CD4-positive, alpha-beta T cell treated with Interleukin-17A for 1 hour (primary cell): ENCODE data around the gene TMEM40.
"Not testable (repeated sequence)": the region's sequence is repeated elsewhere in the genome, so short reads cannot be mapped to it uniquely, and the experiment has no call there.

ENCODE experiments used
- DNase-seq: peaks from one replicate; pipeline ENCODE4 v3.0.0-alpha.2; 2020

Gene TMEM40

DNA sequence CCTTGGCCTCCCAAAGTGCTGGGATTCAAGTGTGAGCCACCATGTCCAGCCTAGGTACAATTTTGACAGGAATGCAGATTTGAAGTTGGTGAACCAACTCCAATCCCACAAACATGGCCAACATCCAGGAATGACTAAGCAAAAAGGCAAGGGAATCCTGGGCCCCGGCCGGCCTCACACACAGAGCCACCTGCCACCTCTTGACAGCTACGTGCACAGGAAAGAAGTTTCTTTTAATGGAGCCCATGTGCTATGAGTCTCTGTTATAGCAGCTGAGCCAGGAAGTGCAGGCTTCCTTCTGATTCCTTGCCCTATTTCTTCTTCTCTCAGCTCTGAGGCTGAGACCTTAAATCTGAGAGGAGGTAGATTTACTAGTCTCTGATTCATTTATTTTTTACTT lies 8.8 kb downstream of the TMEM40 start:
- DNase-seq, result no peak

DNA sequence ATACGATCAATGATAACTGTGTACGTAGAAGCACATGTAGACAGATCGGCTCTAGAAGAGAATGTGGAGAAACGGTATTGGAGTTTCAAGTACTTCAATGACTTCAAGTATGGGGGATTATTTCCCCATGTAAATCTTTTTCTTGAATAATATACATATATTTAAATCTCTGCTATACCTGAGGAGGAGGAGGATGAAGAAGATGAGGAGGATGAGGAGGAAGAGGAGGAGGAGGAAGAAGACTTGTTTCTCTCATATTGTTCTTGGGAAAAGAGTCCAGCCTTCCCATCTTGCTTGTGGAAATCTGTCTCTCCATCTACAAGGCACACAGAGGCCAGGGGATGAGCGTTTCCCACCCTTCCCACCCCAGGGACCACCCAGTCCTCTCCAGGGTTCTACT lies 10.6 kb downstream of the TMEM40 start:
- no peak for DNase-seq

DNA sequence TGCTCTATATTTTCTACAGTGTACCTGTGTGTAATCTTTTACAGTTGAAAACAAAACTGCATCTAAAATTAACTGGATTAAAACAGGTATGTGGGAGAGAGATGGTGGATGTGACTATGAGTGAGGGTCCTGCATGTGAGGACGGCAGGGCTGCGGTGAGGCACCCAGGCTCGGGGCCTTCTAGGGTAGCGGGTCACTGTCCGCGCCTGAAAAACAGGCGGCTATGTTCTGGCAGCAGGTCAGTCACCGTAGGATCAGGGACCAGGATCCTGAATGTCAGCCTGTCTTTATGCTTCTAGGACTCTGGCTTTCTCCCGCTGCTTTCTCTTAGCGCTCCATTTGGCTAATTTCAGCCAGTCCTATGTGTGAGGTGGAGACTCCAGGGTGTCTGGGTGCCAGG lies 12.6 kb downstream of the TMEM40 start:
- no peak for DNase-seq

DNA sequence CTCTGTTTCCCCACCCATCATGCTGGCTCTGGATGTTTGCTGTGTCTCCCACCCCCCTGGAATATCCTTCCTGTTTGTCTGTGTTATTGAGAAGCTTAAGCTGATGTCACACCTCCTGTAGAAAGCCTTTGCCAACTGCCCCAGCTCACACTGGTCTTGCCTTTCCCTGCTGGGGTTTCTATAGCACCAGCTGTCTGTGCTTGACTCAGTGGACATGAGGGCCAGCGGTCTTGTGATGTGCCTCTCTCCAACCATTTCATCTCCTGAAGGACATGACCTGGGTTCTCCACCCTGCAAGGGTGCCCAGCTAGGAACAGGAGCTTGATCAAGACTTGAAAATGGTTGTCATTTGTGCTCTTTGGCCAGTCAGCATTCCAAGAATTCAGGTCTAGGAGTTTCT lies 14.7 kb downstream of the TMEM40 start:
- no peak for DNase-seq

DNA sequence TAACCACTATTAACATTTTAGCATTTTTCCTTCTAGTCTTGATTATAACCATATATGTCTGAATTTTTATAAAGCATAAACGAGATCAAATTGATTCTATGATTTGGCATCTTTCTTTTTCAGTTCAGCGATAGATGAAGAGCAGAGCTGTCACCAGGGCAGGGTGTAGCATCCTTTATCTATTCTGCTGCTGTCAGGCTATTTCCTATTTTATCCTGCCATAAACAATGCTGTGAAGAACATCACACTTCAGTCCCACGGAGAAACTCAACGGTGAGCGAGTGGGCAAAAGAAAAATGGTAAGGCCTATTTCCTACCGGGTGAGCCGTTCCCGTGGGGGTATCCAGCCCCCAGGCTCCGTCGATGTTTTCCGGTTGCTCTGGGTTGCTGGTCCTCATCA lies 15.5 kb downstream of the TMEM40 start:
- DNase-seq, result no peak

DNA sequence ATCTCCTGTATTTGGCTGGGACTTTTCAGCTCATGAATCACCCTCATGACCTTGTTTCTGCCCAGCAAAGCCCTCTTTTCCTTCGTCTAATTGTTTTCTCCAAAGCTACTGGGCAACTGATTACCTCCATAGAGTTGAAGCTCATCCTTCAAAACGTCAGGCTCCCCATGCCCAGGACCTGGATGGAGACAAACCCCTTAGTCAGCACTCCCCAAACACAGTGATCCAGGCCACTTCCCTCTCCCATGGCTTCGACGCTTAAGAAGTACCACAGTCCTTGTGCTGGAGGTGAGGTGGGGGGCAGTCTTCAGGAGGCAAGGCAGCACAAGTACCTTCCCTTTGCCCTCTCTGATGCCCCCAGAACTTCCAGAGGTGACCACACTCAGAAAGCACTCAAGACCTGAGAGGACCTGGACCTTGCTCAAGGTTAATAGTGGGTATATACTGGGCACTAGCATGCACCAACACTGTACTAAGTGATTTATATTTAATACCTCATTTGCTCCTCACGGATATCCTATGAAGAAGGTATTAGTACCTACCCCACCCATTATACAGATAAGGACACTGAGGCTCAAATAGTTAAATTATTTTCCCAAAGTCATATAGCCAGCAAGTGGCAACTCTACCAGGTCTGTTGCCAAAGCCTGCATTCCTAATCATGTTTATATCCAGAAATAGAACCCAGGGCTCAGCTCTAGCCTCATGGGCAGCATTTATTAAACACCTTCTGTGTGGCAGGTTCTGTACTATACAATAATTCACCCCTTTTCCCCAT lies 16.5 kb downstream of the TMEM40 start:
- no peak for DNase-seq

DNA sequence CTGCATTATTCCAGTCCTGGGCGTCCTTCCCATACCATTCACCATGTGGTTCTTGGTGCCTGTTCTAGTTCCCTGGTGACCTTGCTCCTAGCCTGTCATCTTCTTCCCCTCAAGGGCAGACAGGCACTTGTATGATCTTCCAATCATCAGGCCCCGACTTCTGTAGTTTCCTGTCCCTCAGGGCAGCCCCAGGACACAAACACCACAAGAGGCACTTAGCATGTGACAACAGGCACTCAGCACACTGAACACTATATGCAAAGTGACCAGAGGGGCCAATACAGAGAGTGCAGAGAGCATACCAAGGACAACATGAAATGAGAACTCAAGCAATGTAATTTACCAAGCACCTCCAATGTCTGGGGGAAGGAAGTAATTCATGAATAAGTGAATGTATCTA lies 17.9 kb downstream of the TMEM40 start:
- DNase-seq, result no peak

DNA sequence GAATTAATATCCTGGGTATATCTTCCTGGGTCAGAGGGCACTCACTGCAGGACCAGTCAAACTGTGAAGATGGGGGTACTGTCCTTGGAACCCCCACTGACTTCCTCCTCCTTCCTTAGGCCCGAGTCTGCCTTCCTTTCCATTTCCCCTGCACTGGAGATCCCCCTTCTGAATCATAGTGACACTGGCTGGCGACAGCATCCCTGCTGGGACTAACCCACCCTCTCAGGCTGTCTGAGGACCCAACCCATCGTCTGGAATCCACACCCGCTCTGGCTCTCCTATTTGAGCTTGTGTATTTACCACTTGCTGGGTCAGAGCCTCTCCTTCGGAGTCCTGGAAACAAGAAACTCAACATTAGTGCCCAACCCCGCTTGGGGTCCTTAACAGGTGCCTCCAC lies 21.2 kb downstream of the TMEM40 start:
- DNase-seq, result no peak

DNA sequence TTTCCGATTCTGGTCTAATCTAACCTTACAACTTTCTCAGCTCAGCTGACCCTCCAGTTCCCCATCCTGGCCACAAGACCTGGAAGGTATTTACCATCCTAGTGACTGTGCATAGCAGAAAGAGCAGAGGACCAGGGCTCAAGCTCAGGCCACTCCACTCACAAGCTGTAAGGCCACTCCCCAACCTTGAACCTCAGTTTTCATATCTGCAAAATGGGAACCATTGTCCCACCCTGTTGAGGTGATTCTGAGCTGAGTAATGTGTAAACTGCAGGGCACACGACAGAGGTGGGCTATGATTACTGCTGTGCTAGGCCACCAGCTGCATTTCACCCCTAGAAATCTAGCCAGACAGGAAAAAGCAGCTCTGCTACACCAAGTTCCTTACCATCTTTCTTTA lies 21.7 kb downstream of the TMEM40 start:
- DNase-seq, result no peak

DNA sequence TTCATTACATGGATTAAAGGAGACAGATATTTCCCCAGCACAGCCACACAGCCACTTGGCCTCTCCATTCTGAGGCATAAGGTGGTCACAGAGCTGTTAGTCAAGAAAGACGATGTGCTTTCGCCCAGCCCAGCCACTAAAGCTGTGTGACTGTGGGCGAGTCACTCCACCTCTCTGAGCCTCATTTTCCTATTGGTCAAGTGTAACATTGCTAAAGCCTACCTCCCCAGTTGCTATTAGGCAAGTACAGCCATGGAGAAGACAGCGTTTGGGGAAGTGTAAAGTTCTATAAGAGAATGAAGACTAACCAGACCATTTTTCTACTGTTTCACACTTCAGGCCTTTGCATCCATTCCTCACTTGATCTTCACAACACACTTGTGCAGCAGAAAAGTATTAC lies 24.1 kb downstream of the TMEM40 start:
- no peak for DNase-seq

DNA sequence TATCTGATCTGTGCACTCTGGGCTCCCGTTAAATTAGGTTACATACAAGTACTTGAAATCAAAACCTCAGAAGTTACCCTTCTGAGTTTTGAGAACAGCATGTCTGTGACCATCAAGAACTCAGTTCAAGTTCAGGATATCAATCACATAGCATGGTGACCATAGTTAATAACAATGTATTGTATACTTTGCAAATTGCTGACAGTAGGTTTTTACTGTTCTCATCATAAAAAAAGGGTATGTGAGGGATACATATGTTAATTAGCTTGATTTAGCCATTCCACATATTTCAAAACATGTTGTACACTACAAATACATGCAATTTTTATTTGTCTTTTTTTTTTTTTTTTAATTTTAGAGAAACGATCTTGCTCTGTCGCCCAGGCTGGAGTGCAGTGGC lies 25.5 kb downstream of the TMEM40 start:
- DNase-seq, result no peak

DNA sequence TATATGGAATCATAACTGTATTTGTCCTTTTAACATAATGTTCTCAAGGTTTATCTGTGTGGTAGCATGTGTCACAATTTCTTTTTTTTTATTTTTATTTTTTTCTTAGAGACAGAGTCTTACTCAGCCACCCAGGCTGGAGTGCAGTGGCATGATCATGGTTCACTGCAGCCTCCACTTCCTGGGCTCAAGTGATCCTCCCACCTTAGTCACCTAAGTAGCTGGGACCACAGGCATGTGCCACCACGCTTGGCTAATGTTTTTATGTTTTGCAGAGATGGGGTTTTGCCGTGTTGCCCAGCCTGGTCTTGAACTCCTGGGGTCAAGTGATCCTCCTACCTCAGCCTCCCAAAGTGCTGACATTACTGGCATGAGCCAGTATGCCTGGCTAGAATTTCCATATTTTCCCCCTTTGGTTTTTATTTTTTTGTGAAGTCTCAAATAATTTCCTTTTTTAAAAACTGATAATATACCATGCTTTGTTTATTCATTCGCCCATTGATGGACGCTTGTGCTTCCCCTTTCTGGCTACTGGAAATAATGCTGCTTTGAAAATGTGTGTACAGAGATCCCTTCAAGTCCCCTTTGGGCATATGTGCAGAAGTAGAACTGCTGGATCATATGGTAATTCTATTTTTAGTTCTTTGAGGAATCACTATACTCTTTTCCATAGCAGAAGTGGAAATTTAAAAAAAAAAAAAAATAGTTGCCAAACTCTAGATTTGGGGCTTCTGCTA lies 28.4 kb downstream of the TMEM40 start:
- DNase-seq, result no peak

DNA sequence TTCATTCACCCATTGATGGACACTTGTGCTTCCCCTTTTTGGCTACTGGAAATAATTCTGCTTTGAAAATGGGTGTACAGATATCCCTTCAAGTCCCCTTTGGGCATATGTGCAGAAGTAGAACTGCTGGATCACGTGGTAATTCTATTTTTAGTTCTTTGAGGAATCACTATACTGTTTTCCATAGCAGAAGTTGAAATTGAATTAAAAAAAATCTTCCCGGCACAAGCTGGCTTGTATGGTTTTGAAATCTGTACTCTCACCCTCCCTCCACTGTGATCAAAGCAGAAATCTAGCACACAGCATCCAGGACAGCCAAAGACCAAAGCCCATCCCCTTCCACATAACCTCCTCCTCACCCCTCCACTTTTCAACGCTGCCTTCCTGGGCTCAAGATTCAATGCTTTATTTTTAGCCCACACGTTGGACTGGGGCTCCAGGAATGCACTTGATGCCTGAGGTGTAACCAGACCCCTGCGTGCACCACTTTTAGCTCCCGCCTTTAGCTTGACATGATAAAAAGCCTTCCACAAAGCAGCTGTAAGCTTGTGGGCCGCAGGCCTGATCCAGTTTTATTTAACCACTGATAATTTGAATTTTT lies 29.9 kb downstream of the TMEM40 start:
- DNase-seq, result no peak

DNA sequence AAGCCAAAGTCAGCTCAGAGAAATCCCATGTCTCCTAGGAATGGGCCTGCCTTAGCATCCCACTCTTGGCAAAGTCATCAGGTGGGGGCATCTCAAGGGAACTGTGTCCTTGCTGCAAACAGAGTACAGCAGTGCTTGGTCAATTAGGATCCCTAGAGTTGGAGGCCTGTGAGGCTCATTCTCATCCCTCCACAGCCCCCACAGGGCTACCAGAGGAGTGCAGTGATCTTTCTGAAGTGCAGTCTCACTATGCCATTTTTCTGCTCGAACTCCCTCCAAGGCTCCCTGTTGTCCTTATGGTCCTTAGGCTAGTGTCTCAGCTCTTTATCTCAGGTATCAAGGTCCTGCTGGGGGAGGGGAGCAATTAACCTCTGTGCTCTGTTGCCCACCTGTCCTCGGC lies 31.1 kb downstream of the TMEM40 start:
- DNase-seq, result no peak

DNA sequence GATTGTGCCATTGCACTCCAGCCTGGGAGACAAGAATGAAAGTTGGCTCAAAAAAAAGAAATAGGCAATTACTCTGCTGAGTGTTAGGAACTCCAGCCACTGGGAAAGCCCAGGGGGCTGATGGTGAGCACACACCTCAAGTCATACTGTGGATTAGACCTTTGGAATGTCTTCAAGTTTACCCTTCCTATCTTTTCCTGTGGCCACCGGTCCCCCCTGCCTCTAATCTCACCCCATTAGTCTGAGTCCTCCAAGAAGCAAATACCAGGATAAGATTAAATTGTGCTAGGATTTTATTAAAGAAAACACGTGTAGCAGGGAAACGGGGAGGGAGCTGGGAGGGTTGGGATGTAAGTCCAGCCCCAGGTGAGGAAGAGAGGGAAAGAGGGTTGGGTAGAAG lies 31.6 kb downstream of the TMEM40 start:
- DNase-seq, result no peak

DNA sequence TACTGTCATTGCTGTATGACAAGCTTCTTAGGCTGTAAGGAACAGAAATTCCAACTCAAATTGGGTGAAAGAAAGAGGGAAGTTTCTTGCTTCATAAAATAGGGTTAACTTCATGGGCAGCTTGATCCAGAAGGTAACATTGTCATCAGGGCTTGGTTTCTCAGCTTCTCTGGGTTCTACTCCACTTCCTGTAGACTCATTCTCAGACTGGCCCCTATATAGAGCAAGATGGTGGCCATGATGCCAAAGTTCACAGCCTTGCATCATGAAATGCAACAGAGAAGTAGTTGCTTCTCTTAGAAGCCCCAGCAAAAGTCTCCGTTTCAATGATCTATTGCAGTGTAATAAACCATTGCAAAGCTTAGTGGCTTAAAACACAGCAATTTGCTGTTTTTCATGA lies 33.6 kb downstream of the TMEM40 start:
- no peak for DNase-seq

DNA sequence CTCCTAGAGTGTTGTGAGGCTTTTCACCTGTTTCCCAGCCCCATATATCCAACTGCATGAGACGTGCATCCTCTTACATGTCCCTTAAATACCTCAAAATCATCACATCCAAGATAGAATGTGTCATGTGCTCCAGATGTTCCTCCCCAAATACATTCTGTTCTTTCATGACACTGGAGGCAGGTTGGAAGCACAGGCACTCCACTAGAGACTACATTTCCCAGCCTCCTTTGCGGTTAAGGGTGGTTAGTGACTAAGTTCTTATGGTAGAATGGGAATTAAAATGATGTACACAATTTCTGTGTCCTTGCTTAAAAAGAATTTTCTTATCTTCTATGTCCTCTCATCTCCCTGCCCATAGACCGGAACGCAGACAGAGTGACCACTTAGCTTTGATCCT lies 34.3 kb downstream of the TMEM40 start:
- DNase-seq, result no peak

DNA sequence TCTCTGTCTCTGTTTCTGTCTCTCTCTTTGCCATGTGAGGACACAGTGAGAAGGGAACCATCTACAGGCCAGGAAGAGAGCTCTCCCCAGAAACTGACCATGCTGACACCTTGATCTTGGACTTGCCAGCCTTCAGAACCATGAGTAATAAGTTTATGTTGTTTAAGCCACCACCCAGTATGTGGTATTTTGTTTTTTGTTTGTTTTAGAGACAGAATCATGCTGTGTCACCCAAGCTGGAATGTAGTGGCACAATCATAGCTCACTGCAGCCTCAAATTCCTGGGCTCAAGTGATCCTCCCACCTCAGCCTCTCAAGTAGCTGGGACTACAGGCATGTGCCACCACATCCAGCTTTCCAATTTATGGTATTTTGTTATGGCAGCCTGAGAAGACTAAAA lies 35.7 kb downstream of the TMEM40 start:
- DNase-seq, result not testable (repeated sequence)

DNA sequence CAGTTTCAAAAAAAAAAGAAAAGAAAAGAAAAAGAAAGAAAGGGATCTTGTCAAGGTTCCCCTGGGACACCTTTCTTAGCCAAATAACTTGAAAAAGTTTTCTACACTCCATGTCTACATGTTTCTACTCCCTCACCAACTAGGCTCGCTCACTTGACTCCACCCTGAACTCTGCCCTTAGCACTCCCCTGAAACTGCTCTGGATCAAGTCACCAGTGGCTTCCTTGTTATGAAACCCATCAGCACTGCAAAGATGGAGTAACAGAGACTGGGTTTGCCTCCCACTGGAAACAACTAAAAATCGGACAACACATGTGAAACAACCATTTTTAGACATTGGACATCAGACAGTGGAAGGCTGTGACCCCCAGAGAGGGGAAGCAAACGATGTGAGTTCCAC lies 36.8 kb downstream of the TMEM40 start:
- no peak for DNase-seq

DNA sequence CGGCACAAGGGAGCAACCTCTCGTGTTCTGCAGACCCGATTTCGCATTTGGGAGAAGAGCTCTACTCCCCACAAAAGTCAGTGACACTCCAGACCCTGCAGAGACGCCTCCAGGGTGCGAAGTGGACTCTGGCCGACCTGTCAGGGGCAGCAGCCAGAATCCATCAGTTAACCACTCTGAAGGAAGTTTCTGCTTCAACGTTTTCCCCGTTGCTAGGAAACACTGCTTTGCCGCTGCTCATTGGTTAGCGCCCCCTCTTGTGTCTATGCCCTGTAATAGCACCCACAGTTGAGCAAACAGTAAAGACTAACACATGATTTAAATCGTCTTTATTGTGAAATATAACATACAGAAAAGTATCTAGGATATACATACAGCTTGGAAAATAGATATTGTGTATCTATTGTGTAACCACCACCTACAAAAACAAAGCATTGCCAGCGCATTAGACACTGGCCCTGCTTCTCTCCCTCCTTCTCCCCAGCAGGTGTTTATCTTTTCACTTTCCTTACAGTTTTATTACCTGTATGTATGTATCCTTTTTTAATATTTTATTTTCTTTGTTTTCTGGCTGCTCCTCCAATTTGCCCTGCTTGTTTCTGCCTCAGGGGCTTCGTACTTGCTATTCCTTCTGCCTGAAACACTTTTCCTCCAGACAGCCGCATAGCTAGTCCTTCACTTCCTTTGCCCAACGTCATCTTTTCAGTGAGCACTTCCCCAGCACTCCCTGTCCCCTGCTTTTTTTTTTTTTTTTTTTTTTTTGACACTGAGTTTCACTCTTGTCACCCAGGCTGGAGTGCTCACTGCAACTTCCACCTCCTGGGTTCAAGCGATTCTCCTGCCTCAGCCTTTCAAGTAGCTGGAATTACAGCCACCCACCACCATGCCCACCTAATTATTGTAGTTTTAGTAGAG lies 38.8 kb downstream of the TMEM40 start:
- peak; percentile 86 for DNase-seq

DNA sequence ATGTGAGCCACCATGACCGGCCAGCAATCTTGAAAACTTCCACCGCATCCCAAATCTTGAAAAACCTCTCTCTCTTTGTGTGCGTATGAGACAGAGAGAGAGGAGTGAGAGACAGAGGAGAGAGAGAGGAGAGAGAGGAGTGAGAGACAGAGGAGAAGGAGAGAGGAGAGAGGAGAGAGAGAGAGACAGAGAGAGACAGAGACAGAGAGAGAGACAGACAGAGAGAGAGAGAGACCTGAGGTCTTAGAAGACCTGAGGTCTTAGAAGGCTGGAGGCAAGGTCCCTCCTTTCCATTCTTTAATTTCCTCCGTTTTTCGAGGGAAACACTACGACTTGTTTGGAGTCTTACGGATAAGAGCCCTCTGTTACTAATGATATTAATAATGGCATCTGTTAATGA lies 39.5 kb downstream of the TMEM40 start:
- no peak for DNase-seq

DNA sequence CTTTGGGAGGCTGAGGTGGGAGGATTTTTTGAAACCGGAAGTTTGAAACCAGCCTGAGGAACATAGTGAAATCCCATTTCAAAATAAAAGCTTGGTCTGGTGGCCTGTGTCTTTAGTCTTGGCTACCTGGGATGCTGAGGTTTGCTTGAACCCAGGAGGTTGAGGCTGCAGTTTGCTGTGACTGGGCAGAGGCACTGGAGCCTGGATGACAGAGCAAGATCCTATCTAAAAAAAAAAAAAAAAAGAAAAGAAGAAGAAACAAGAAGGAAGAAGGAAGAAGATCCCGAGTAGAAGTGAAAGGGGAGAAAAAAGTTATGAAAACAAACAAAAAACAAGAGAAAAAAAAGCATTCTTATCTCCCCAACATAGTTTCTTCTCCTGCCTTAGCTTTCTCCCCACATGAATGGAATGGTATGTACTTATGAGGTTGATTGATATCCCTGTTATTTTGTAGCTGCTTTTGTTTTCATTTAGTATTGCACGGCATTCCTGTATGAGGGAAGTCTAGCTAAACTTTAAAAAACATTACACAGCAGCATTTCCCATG lies 42.4 kb downstream of the TMEM40 start:
- no peak for DNase-seq

DNA sequence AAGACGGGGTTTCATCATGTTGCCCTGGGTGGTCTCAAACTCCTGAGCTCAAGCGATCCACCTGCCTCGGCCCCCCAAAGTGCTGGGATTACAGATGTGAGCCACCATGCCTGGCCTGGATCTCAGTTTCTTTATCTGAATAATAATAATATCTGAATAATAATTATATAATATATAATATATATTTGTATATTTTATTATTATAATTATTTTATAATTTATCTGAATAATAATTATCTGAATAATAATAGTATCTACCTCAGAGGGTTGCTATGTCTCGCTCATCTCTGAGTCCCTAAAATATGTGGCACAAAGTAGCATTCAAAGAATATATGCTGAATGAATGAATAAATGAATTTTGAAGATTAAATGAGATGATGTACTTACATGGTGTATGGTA lies 44.8 kb downstream of the TMEM40 start:
- no peak for DNase-seq
